CD4-positive, alpha-beta T cell (primary cell): ENCODE measurements around the gene CYLC1. TPM values are rescaled to one million over a fixed set of nuclear protein-coding genes. Genes with fewer than 3 reads are reported as not detected.

Experiments used
- ATAC-seq: fragments of 200-7000 bp; cut with Tn5 transposase; one replicate; pipeline ENCODE4 v1.10.0; 2022; ENCODE audit warnings: mild to moderate bottlenecking; ENCODE audit not compliant: poor library complexity
- CTCF ChIA-PET: fragments of 350-600 bp; sonication (Branson Sonifier 250); formaldehyde crosslinking; loops from one replicate; lab custom pipeline; 2021; ENCODE audit warnings: antibody characterized with exemption, inconsistent platforms; lab: Charles Lee
- POLR2A ChIA-PET: fragments of 350-600 bp; sonication (Branson Sonifier 250); formaldehyde crosslinking; loops from one replicate; lab custom pipeline; 2021; ENCODE audit warnings: antibody characterized with exemption, inconsistent platforms; lab: Charles Lee
- DNase-seq, 14 experiments: peaks; one replicate each; pipeline ENCODE4 v3.0.0-alpha.2; 2013 to 2020; ENCODE audit warnings: mixed read lengths in 2 of 14
- H3K27ac ChIP-seq, 2 donors: one replicate each; pipeline versions ENCODE4 v1.5.1 to v1.7.0; 2013; ENCODE audit warnings: low read length in 2 of 2, low read depth in 1 of 2, mild to moderate bottlenecking in 1 of 2
- H3K27me3 ChIP-seq, 2 experiments: 1 replicate in 1 of 2; 2 replicates in 1 of 2; pipeline versions ENCODE4 v1.6.1 to v1.7.0; 2013; ENCODE audit warnings: low read length in 2 of 2, control low read depth in 1 of 2, mild to moderate bottlenecking in 1 of 2, moderate library complexity in 1 of 2; ENCODE audit not compliant: insufficient read depth in 2 of 2, control insufficient read depth in 1 of 2
- H3K36me3 ChIP-seq: one replicate; pipeline ENCODE4 v1.6.1; 2013; ENCODE audit warnings: low read length, control low read depth; ENCODE audit not compliant: insufficient read depth
- H3K4me1 ChIP-seq: one replicate; pipeline ENCODE4 v1.6.1; 2013; ENCODE audit warnings: low read length, control low read depth; ENCODE audit not compliant: insufficient read depth
- H3K4me3 ChIP-seq: one replicate; pipeline ENCODE4 v1.5.1; 2013; ENCODE audit warnings: mild to moderate bottlenecking, low read length, moderate library complexity
- H3K9me3 ChIP-seq, 2 experiments: 1 replicate in 1 of 2; 2 replicates in 1 of 2; pipeline versions ENCODE4 v1.6.1 to v1.7.0; 2013; ENCODE audit warnings: low read length in 2 of 2, mild to moderate bottlenecking in 2 of 2, control low read depth in 1 of 2, moderate library complexity in 1 of 2; ENCODE audit not compliant: control insufficient read depth in 1 of 2, insufficient read depth in 1 of 2
- H3K27ac Mint-ChIP-seq: one replicate; pipeline ENCODE4 v1.8.0; 2020; ENCODE audit warnings: mixed read lengths
- H3K27me3 Mint-ChIP-seq: one replicate; pipeline ENCODE4 v1.8.0; 2021; ENCODE audit warnings: mixed read lengths
- H3K36me3 Mint-ChIP-seq: one replicate; pipeline ENCODE4 v1.8.0; 2021; ENCODE audit warnings: low read depth, mixed read lengths
- H3K4me1 Mint-ChIP-seq: one replicate; pipeline ENCODE4 v1.8.0; 2021; ENCODE audit warnings: low read depth, mixed read lengths
- H3K4me3 Mint-ChIP-seq: one replicate; pipeline ENCODE4 v1.8.0; 2020; ENCODE audit warnings: mild to moderate bottlenecking, mixed read lengths
- H3K9me3 Mint-ChIP-seq: one replicate; pipeline ENCODE4 v1.8.0; 2020; ENCODE audit warnings: mixed read lengths
- intact Hi-C, 2 experiments: fragments of 100-400 bp; cut with DNase I in 1 of 2; cut with micrococcal nuclease in 1 of 2; formaldehyde crosslinking; loops; one replicate each; pipeline versions ENCODE4 v1.15.1 to v1.9.0; 2023 to 2025; cut with DNase I, micrococcal nuclease
- total RNA-seq, 174 experiments: library from RNA in 2 of 174; stranded (reverse) in 2 of 174; gene quantifications; one replicate each; pipeline ENCODE4 v1.2.3 and lab custom pipeline; 2021 to 2026
- TF ChIP-seq, protein P1 (sequence below): fragments of 200-600 bp; IDR thresholded peaks from one replicate; pipeline ENCODE4 v1.8.0; 2022; ENCODE audit warnings: antibody characterized with exemption, mild to moderate bottlenecking

CYLC1 gene
- total RNA-seq, 2 experiments from 2014 or later: not detected

DNA sequence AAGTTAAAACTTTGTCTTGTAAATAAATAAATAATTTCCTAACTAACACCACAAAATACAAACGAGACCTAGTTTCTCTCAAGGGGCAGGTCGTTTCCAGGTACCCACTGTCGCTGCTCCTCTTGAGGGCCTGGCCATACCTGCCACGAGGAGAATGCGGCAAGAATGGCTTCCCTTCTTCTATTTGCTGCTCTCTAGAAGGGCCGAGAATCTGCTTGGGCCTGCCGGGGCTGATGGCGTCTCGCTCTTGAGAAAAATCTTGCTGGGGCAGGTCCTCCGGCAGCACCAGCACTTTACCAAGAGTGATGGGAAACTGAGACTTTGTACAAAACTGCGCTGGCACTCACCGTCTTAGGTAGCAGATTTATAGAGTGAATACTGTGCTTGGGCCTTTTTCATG is 31.5 kb downstream of the CYLC1 start:
- H3K9me3 Mint-ChIP-seq: peaks cover 3% of the 10 kb centered on the region
- TF ChIP-seq, protein P1, sequence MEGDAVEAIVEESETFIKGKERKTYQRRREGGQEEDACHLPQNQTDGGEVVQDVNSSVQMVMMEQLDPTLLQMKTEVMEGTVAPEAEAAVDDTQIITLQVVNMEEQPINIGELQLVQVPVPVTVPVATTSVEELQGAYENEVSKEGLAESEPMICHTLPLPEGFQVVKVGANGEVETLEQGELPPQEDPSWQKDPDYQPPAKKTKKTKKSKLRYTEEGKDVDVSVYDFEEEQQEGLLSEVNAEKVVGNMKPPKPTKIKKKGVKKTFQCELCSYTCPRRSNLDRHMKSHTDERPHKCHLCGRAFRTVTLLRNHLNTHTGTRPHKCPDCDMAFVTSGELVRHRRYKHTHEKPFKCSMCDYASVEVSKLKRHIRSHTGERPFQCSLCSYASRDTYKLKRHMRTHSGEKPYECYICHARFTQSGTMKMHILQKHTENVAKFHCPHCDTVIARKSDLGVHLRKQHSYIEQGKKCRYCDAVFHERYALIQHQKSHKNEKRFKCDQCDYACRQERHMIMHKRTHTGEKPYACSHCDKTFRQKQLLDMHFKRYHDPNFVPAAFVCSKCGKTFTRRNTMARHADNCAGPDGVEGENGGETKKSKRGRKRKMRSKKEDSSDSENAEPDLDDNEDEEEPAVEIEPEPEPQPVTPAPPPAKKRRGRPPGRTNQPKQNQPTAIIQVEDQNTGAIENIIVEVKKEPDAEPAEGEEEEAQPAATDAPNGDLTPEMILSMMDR: no peak
- no peak overlapping the region for H3K27ac Mint-ChIP-seq
- Histone ChIP-seq H3K27ac (no peak overlapping the region), H3K36me3 (no peaks in the 10 kb centered on the region), H3K27me3 (no peaks in the 10 kb centered on the region), H3K9me3 (no peaks in the 10 kb centered on the region), H3K4me3 (no peak overlapping the region), H3K4me1 (no peaks in the 10 kb centered on the region)
- intact Hi-C loops: no loop called here
- no peaks in the 10 kb centered on the region for H3K4me1 Mint-ChIP-seq
- DNase-seq (no peak), ATAC-seq (no peak)
- no peak overlapping the region for H3K4me3 Mint-ChIP-seq
- H3K27me3 Mint-ChIP-seq: no peaks in the 10 kb centered on the region
- H3K36me3 Mint-ChIP-seq: no peaks in the 10 kb centered on the region
- POLR2A ChIA-PET: no interaction called here
- CTCF ChIA-PET: no interaction called here

GRCh38 chrX:83906921-83907320 is 46.0 kb downstream of the CYLC1 start:
- intact Hi-C loops: no loop called here
- CTCF ChIA-PET: no interaction called here
- H3K36me3 Mint-ChIP-seq: no peaks in the 10 kb centered on the region

DNA sequence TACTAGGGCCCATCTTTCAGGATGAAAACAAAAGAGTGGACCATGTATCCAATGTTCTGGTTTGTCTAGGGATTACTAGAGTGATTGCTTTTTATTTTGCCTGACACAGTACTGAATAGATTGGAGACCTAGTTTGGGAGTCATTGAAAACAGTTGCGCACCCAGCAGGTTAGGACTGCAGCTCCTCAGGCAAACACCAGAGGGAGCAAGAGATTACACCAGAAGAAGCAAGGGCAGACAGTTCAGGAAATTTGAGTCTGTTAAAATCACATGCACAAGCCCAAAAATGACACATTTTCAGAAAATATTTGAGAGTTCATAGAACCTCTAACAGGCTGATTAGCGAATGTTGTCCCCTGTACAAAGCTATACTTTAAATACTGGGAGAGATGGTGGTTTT is 55.6 kb downstream of the CYLC1 start:
- Mint-ChIP-seq H3K4me1 (no peaks in the 10 kb centered on the region), H3K4me3 (no peak overlapping the region), H3K9me3 (peaks cover 2% of the 10 kb centered on the region), H3K27me3 (no peaks in the 10 kb centered on the region), H3K27ac (no peak overlapping the region), H3K36me3 (no peaks in the 10 kb centered on the region)
- Histone ChIP-seq H3K36me3 (no peaks in the 10 kb centered on the region), H3K4me1 (no peaks in the 10 kb centered on the region), H3K27ac (no peak overlapping the region), H3K4me3 (no peak overlapping the region), H3K27me3 (no peaks in the 10 kb centered on the region), H3K9me3 (no peaks in the 10 kb centered on the region)
- TF ChIP-seq, protein P1: no peak
- ChIA-PET CTCF (no interaction called here), POLR2A (no interaction called here)
- intact Hi-C loops: no loop called here
- ATAC-seq (no peak), DNase-seq (no peak)

More at GRCh38 chrX:83906921-83907320, 46.0 kb downstream of the CYLC1 start:
- TF ChIP-seq, protein P1: no peak
- H3K4me1 ChIP-seq: no peaks in the 10 kb centered on the region
- H3K36me3 ChIP-seq: no peaks in the 10 kb centered on the region
- ATAC-seq (no peak), DNase-seq (no peak)
- Mint-ChIP-seq H3K4me3 (no peak overlapping the region), H3K9me3 (no peaks in the 10 kb centered on the region), H3K27ac (no peak overlapping the region), H3K4me1 (no peaks in the 10 kb centered on the region), H3K27me3 (no peaks in the 10 kb centered on the region)
- POLR2A ChIA-PET: no interaction called here
- H3K9me3 ChIP-seq: no peaks in the 10 kb centered on the region
- no peak overlapping the region for H3K4me3 ChIP-seq
- H3K27me3 ChIP-seq: no peaks in the 10 kb centered on the region
- H3K27ac ChIP-seq: no peak overlapping the region
